ENCODE results near the gene AUNIP. TPM values are rescaled to one million over a fixed set of nuclear protein-coding genes. Genes with fewer than 3 reads are reported as not detected.

Gene AUNIP
- polyA plus RNA-seq, 1 of the 3 experiments (the other 2 are of a cell fraction) = 1.9 TPM

- H3K9ac ChIP-seq = no peak overlapping the region
- ChIA-PET POLR2A (interaction anchor here (0.9 kb wide), 1 partner anchor 184 kb away, joined by 3 read pairs; no protein-coding TSS in a partner anchor), CTCF (interaction anchor here (1.1 to 2.4 kb wide), 4 partner anchors 8 to 165 kb away, joined by 3 to 8 read pairs (median 7); partner anchors contain the start of gene PAFAH2)
- H3K27me3 ChIP-seq (ENCODE audit: insufficient read depth) = no peaks in the 10 kb centered on the region
- H3K79me2 ChIP-seq (ENCODE audit: insufficient read depth) = no peaks in the 10 kb centered on the region
- H3K9me3 ChIP-seq = no peaks in the 10 kb centered on the region
- 96% methylated on average over 5 of the region's 6 CpGs for WGBS (ENCODE audit: low lambda C conversion rate)
- no peaks in the 10 kb centered on the region for H3K4me1 ChIP-seq (ENCODE audit: control insufficient read depth in 1 of 2, insufficient read depth in 2 of 2, low read depth in 1 of 2, low read length in 1 of 2)
- H3K27ac ChIP-seq (ENCODE audit: low read depth in 2 of 2, low read length in 1 of 2) = no peak overlapping the region
- no peak overlapping the region for H3K4me3 ChIP-seq (ENCODE audit: low read depth in 2 of 2, low read length in 1 of 2)
- no peak for TF ChIP-seq CTCF (IDR thresholded peaks at IDR 0.05)
- TF ChIP-seq TAF1 (IDR thresholded peaks at IDR 0.05; ENCODE audit: borderline replicate concordance, low read depth, low read length) = no peak
- no peak for TF ChIP-seq POLR2AphosphoS5 (IDR thresholded peaks at IDR 0.05; ENCODE audit: low read depth, low read length)
- TF ChIP-seq CHD2 (IDR thresholded peaks at IDR 0.05; ENCODE audit: low read length, partially characterized antibody) = no peak
- no peak for TF ChIP-seq FOXJ3 (CRISPR knock-in tag; IDR thresholded peaks at IDR 0.05)
- no peak for TF ChIP-seq MAX (IDR thresholded peaks at IDR 0.05; ENCODE audit: low read depth)
- TF ChIP-seq USF1 (IDR thresholded peaks at IDR 0.05; ENCODE audit: borderline replicate concordance, low read depth) = no peak
- TF ChIP-seq ELF1 (IDR thresholded peaks at IDR 0.05) = no peak
- TF ChIP-seq RAD21 (IDR thresholded peaks at IDR 0.05; ENCODE audit: low read length) = no peak
- peaks cover 46 to 69% of the 10 kb centered on the region in 2 experiments for H3K36me3 ChIP-seq (replicated peaks in 1 of 2; ENCODE audit: control insufficient read depth in 1 of 2, insufficient read depth in 2 of 2, low read length in 1 of 2)
- DNase-seq = no peak
- peaks cover 13% of the 10 kb centered on the region for H3F3A ChIP-seq (replicated peaks; ENCODE audit: insufficient read depth)
- H2AFZ ChIP-seq (ENCODE audit: low read depth) = no peak overlapping the region
- H3K9me2 ChIP-seq = no peaks in the 10 kb centered on the region
- no peak overlapping the region for H3K4me2 ChIP-seq
- no peaks in the 10 kb centered on the region for H4K20me1 ChIP-seq (ENCODE audit: insufficient read depth)
Observed at GRCh38 chr1:25832336-25833037, 26.8 kb downstream of the AUNIP start.

GRCh38 chr1:25831569-25832196 lies 27.6 kb downstream of the AUNIP start:
- Histone ChIP-seq H3K27ac (ENCODE audit: low read depth in 2 of 2, low read length in 1 of 2) (no peak overlapping the region), H3K9me3 (no peaks in the 10 kb centered on the region), H2AFZ (ENCODE audit: low read depth) (no peak overlapping the region), H3K36me3 (replicated peaks in 1 of 2; ENCODE audit: control insufficient read depth in 1 of 2, insufficient read depth in 2 of 2, low read length in 1 of 2) (peaks cover 54 to 70% of the 10 kb centered on the region in 2 experiments), H3K9me2 (no peaks in the 10 kb centered on the region), H3K4me3 (ENCODE audit: low read depth in 2 of 2, low read length in 1 of 2) (no peak overlapping the region), H3K4me2 (no peak overlapping the region), H3K4me1 (ENCODE audit: control insufficient read depth in 1 of 2, insufficient read depth in 2 of 2, low read depth in 1 of 2, low read length in 1 of 2) (no peaks in the 10 kb centered on the region), H3F3A (replicated peaks; ENCODE audit: insufficient read depth) (peaks cover 8% of the 10 kb centered on the region), H3K9ac (no peak overlapping the region), H4K20me1 (ENCODE audit: insufficient read depth) (no peaks in the 10 kb centered on the region), H3K79me2 (ENCODE audit: insufficient read depth) (no peaks in the 10 kb centered on the region), H3K27me3 (ENCODE audit: insufficient read depth) (no peaks in the 10 kb centered on the region)
- POLR2A ChIA-PET = interaction anchor here (0.9 kb wide), 1 partner anchor 185 kb away, joined by 3 read pairs; no protein-coding TSS in a partner anchor
- 78% methylated on average over 5 of the region's 5 CpGs for WGBS (ENCODE audit: low lambda C conversion rate)
- CTCF ChIA-PET = interaction anchor here (1.1 to 2.4 kb wide), 5 partner anchors 9 to 166 kb away, joined by 3 to 8 read pairs (median 7); partner anchors contain the start of gene PAFAH2
- TF ChIP-seq RCOR1 (IDR thresholded peaks at IDR 0.05; ENCODE audit: low read length) = no peak
- TF ChIP-seq YY1 (IDR thresholded peaks at IDR 0.05; ENCODE audit: low read depth) = no peak
- no peak for TF ChIP-seq NRF1 (IDR thresholded peaks at IDR 0.05; ENCODE audit: low read depth, low read length)
- DNase-seq = no peak
